Measurements from ENCODE around the gene TMEM190. TPM values are rescaled to one million over a fixed set of nuclear protein-coding genes. Genes with fewer than 3 reads are reported as not detected.

TMEM190 gene
- total and polyA plus RNA-seq, 10 of the 15 experiments (the other 5 are each of a cell fraction or from before 2014, with no cell fraction given) = not detected

- no peak for TF ChIP-seq USF1 (IDR thresholded peaks at IDR 0.05; ENCODE audit: borderline replicate concordance, extremely low read length, insufficient read depth, low read depth, low read length)
- no peak for TF ChIP-seq HDAC2 (IDR thresholded peaks at IDR 0.05)
- TF ChIP-seq EED (IDR thresholded peaks at IDR 0.05; ENCODE audit: low read depth) = no peak
- no peak for TF ChIP-seq ZNF24 (IDR thresholded peaks at IDR 0.05)
- no peak for TF ChIP-seq SMAD1 (IDR thresholded peaks at IDR 0.05; ENCODE audit: low read depth, partially characterized antibody)
Measured at GRCh38 chr19:55372316-55373081, 4.1 kb upstream of the TMEM190 start (continued).

DNA sequence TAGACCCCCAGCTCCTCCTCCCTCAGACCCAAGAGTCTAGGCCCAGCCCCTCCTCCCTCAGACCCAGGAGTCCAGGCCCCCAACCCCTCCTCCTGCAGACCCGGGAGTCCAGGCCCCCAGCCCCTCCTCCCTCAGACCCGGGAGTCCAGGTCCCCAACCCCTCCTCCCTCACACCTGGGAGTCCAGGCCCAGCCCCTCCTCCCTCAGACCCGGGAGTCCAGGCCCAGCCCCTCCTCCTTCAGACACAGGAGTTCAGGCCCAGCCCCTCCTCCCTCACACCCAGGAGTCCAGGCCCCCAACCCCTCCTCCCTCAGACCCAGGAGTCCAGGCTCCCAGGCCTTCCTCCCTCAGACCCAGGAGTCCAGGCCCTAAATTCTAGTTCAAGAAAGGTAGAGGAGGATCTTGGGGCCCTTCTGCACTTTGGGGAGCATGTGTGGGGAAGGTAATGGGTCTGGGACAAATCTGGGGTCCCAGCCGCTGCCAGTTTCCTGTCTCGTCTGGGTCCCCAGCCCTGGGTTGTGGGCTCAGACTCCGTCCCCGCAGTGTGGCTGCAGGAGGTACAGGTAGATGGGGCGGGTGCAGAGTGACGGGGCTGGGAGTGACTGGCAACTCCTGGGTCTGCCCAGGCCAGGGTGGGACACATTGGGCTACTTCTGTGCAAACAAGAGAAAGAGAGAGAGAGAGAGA, 3.2 kb upstream of the TMEM190 start:
- Histone ChIP-seq H3K4me2 (ENCODE audit: control insufficient read depth, insufficient read depth) (no peak overlapping the region), H3K9ac (ENCODE audit: control insufficient read depth, insufficient read depth, low read length) (no peak overlapping the region)

More for the DNA sequence above, 3.2 kb upstream of the TMEM190 start:
- H3K36me3 ChIP-seq (ENCODE audit: control insufficient read depth in 2 of 2, insufficient read depth in 2 of 2, low read length in 1 of 2) = no peaks in the 10 kb centered on the region
- H2AFZ ChIP-seq (ENCODE audit: control insufficient read depth, low read depth, low read length) = no peak overlapping the region
- no peak for FAIRE-seq
- H3K9me3 ChIP-seq (replicated peaks; ENCODE audit: control insufficient read depth, insufficient read depth, low read length) = no peaks in the 10 kb centered on the region
- SMC1A ChIA-PET (ENCODE audit: uncharacterized antibody, unreplicated experiment) = no interaction called here
- RAD21 ChIA-PET (ENCODE audit: unreplicated experiment) = no interaction called here
- DNase-seq (ENCODE audit: low read depth, low spot score) = no peak
- H3K4me3 ChIP-seq = no peak overlapping the region
- no peak for ATAC-seq
- H4K20me1 ChIP-seq (ENCODE audit: control insufficient read depth, insufficient read depth) = no peaks in the 10 kb centered on the region
- H3K27ac ChIP-seq (ENCODE audit: control insufficient read depth, insufficient read depth) = no peak overlapping the region
- no peaks in the 10 kb centered on the region for H3K79me2 ChIP-seq (ENCODE audit: control insufficient read depth, insufficient read depth, low read length)
- 48% methylated on average over 6 of the region's 9 CpGs for WGBS (ENCODE audit: insufficient coverage, insufficient replicate concordance, low lambda C conversion rate, missing lambda C conversion rate)
- in situ Hi-C loops (cut with MboI) (no loop called here), intact Hi-C loops (cut with micrococcal nuclease; ENCODE audit: unreplicated experiment) (no loop called here)
- CTCF ChIA-PET = no interaction called here
- H3K27me3 ChIP-seq (replicated peaks in 1 of 2; ENCODE audit: control insufficient read depth in 2 of 2, insufficient read depth in 2 of 2, low read length in 1 of 2) = peaks cover 3 to 10% of the 10 kb centered on the region in 2 experiments
- BruUV-seq (replicated peaks) = no TSS peak
- TF ChIP-seq, protein P1, sequence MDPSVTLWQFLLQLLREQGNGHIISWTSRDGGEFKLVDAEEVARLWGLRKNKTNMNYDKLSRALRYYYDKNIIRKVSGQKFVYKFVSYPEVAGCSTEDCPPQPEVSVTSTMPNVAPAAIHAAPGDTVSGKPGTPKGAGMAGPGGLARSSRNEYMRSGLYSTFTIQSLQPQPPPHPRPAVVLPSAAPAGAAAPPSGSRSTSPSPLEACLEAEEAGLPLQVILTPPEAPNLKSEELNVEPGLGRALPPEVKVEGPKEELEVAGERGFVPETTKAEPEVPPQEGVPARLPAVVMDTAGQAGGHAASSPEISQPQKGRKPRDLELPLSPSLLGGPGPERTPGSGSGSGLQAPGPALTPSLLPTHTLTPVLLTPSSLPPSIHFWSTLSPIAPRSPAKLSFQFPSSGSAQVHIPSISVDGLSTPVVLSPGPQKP (IDR thresholded peaks at IDR 0.05; ENCODE audit: low read depth, low read length) = no peak
- TF ChIP-seq IRF3 (IDR thresholded peaks at IDR 0.05) = no peak
- TF ChIP-seq YBX1 (IDR thresholded peaks at IDR 0.05) = no peak
- TF ChIP-seq MTA2 (IDR thresholded peaks at IDR 0.05; ENCODE audit: low read depth) = no peak
- no peak for TF ChIP-seq FOXM1 (IDR thresholded peaks at IDR 0.05; ENCODE audit: low read depth, low read length)
- TF ChIP-seq ZSCAN29 (IDR thresholded peaks at IDR 0.05) = no peak
- TF ChIP-seq ASH2L (IDR thresholded peaks at IDR 0.05; ENCODE audit: borderline replicate concordance, low read depth) = no peak
- POLR2A ChIA-PET = no interaction called here
- no peaks in the 10 kb centered on the region for H3K4me1 ChIP-seq (ENCODE audit: control insufficient read depth, insufficient read depth, low read length)

Measured in GM12878 (cell line).